Measurements from ENCODE around the gene CACNA2D2.

CACNA2D2 gene

DNA sequence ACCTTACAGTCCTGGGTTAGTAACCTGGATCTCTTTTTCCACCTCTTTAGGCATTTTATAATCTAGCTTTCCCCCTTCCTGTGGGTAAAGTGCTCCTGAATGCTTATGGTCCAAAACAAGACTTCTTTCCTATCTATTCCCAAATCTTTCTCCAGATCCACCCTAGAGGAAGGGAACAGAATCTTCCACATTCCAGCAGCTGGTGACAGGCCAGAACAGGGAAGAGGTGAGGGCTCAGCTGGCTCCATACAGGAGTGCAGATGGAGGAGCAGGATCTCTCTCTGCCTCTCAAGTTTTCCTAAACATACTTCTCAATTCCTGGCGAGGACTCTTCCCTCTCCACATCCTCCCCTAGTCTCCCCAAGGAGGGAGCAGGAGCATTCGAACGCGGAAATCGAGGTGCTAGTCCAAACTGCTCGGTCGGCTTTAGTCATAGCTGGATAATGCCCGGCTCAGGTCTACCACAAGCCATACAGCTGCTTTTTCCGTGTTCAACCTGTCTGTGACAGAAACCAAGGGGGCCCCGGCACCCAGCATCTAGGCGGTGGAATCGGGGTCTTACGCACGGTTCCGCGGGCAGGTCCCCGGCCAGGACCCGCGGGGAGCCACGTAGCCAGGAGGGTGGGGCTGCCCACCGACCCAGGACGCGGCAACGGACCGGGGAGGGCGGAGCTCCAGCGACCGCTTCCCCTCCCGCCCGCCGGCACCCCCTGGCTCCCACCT is 166.8 kb downstream of the CACNA2D2 start:
- FAIRE-seq = peak; percentile 74

GRCh38 chr3:50334339-50335075 is 168.9 kb downstream of the CACNA2D2 start:
- FAIRE-seq (no peak), DNase-seq (ENCODE audit: insufficient read length, low spot score) (no peak)

More for the DNA sequence above, 166.8 kb downstream of the CACNA2D2 start:
- DNase-seq (ENCODE audit: insufficient read length, low spot score) = no peak

GRCh38 chr3:50333744-50334328 is 169.6 kb downstream of the CACNA2D2 start:
- DNase-seq (ENCODE audit: insufficient read length, low spot score) (no peak), FAIRE-seq (no peak)

DNA sequence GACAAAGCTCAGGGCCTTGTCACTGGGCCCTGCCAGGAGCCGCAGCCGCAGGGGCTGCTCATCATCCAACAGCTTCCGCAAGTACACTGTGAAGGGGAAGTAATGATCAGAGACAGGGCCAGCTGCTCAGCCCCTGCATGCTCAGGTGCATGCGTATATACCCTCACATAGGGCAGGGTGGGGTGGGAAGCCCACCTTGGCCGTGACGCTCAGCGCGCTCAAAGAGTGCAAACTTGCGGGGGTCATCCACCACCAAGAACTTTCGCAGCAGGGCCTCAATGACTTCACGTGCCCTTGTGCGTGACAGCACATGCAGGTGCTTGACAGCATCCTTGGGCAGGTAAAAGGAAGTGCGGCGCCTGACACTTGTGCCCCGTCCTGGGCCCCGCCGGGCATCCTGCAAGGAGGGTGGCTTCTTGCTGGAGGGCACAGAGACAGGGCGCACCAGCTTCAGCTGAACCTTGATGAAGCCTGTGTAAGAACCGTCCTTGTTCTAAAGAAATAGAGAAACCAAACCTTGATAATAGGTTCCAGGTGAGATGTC is 172.0 kb downstream of the CACNA2D2 start:
- DNase-seq (ENCODE audit: insufficient read length, low spot score) = no peak
- FAIRE-seq = no peak

GRCh38 chr3:50330330-50330729 is 173.1 kb downstream of the CACNA2D2 start:
- DNase-seq (ENCODE audit: insufficient read length, low spot score) = no peak
- no peak for FAIRE-seq

GRCh38 chr3:50327943-50328691 is 175.3 kb downstream of the CACNA2D2 start, which contains the start of gene TUSC2:
TUSC2 (minus strand) TSS chr3:50328223; CDS start chr3:50328099, 124 bp downstream.
- FAIRE-seq (peak; percentile 99), DNase-seq (ENCODE audit: insufficient read length, low spot score) (peak; percentile 94)

- no peak for DNase-seq (ENCODE audit: insufficient read length, low spot score)
- peak; percentile 18 for FAIRE-seq
These were observed 176.3 kb downstream of the CACNA2D2 start for GRCh38 chr3:50327129-50327528.

GRCh38 chr3:50326182-50326541 is 177.3 kb downstream of the CACNA2D2 start:
- no peak for FAIRE-seq
- DNase-seq (ENCODE audit: insufficient read length, low spot score) = no peak

GRCh38 chr3:50325497-50326181 is 177.8 kb downstream of the CACNA2D2 start:
- FAIRE-seq = no peak
- no peak for DNase-seq (ENCODE audit: insufficient read length, low spot score)

DNA sequence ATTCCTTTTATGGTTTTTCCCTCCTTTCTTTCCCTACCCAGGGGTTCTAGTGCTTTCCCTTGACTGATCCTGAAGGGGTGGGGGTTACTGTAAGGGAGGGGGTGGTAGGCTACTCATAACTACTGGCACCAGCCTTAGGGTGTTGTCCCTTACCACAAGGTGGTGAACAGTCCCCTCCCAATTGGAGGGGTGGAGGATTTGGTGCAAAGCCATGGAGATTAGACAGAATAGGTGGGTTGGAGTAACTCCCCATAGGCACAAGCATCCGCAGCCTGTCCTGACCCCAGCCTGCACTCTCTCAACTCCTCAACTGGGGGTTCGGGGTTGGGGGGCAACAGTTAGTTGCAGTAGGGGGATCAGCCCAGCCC is 178.3 kb downstream of the CACNA2D2 start:
- no peak for DNase-seq (ENCODE audit: insufficient read length, low spot score)
- FAIRE-seq = no peak

DNA sequence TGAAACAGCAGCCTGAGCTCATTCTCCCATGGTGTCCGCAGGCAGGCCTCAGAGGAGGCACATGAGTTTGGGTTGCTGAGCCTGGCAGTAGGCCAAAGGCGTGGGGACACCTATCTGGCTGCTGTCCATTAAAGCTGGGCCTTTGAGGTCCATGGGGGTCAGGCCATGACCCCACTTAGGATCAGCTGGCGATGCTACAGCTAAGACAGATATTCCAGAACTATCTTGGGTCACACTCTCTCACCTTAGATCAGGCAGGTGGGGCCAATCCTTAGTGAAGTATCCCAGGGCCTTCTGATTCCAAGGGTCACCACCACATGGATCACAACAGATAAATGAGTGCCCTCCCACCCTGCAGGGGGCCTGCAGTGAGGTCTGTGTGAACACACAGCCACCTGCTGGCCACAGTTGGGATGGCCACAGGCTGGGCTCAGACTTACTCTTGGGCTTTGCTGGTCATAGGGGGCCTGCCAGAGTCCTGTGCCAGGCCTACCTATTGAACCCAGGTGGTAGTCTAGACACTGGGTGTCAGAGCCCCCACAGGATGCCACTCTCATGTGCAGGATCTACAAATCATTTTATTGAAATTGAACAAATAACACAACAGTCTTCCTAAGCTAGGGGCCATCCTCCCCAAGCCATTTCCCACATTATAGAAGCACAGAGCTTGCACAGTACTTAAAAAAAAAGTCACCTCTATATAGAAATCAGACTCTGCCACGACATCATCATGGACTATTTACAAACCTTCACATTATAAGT is 178.9 kb downstream of the CACNA2D2 start:
- peak; percentile 81 for FAIRE-seq
- no peak for DNase-seq (ENCODE audit: insufficient read length, low spot score)

- FAIRE-seq (no peak), DNase-seq (ENCODE audit: insufficient read length, low spot score) (no peak)
These were observed 179.7 kb downstream of the CACNA2D2 start for GRCh38 chr3:50323614-50324199.

DNA sequence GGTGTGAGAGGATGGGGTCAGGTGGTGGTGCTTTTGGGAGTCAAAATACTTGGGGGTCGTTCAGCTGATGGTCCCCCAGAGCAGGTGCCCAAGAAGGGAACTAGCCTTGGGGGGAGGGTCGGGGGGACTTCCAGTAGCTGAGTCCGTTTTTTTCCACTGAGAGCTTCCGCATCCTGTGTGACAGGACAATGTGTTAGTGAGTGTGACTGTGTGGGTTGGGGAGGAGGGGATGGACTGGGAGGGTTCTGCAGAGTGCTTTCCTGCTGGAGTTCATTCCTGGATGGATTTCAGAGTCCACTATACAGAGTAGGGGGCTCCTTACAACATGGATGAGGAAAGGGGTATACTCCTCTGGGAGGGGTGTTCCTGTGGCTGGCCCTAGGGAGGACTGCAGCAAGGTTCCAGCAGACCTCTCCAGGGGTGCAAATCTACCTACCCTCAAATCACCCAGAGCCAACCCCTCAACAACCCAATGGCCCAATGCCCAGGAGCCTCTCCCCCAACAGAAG is 180.3 kb downstream of the CACNA2D2 start:
- FAIRE-seq = no peak
- DNase-seq (ENCODE audit: insufficient read length, low spot score) = no peak

DNA sequence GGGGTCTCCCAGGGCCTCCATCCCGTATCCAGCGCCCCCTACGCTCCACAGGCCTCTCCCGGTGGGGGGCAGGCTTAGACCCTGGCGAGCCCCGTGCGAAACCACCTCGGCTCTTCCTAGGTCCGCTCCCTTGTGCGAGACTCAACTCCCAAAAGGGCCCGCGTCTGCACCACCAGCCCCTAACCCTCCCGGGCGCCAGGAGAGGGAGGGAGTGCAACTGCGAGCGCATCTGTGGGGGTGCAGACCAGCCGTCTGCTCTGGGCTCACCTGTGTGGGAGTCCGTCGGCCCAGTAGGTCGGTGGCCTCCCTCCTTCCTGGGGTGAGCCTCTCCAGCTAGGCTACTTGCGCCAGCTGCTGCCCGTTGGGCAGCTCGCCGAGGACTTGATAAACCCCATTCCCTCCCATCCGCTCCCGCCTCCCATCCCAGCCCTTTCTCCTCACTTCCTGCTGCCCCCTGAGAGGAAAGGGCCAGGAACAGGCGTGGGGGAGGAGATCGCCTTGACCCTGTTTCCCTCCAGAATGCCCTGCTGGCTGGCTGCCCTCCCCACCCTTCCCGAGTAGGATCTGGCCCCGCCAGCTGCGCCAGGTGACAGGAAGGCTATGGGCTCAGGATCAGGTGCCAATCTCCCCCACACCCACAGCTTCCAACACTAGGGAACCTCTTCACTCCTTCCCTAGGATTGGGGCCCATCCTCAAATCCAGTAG is 180.9 kb downstream of the CACNA2D2 start, which contains the start of gene HYAL2:
Gene HYAL2, minus strand, starts transcription at position 360 of the 706 bp plus-strand sequence. CDS start 2,256 bp downstream, outside the sequence.
- FAIRE-seq (no peak), DNase-seq (ENCODE audit: insufficient read length, low spot score) (no peak)

DNA sequence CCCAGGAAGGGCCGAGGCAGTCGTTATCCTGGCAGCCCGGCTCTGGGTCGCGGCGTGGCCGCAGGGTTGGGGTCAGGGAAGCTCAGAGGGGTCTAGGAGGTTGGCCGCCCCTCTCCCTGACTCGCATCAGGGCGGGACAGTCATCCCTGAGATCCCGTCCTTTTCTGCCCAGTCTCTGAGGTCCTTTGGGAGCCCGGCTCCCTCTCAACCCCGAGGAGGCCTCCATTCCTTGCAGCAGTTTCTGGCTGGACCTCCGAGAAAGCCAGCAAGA is 181.4 kb downstream of the CACNA2D2 start:
- no peak for DNase-seq (ENCODE audit: insufficient read length, low spot score)

DNA sequence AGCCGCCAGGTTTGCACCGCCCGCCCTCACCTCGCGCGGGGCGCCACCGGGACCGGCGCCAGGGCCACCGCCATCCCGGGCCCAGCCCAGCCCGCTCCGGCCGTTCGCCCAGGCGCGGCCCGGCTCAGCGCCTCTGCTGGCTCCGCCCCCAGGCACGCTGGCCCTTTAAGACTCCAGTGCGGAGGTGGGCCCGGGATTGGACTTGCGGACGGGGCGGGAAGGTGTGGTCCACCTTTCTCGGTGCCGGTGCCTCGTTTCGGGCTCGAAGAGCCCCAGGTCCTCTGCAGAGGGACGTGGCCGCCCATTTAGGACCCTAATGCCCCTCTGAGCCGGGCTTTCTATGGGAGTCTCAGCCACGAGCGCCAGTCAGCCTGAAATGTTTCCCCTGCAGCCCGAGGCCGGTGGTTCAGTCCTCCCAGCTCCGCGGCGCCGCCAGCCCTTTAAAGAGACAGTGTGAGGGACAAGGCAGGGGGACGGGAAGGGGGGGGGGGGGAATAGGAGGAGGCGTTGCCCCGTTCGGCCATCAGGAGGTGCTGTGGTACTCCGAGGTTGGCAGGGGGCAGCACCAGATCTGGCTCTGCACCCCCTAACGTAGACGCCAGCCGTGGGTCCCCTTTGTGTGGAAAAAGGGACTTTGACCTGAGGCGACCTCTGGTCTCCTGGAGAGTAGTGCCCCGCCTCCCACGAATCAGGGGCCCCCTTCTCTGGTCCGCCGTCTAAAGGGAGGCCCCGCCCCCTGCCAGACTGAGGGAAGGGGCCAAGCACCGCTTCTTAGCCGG is 181.9 kb downstream of the CACNA2D2 start:
- peak; percentile 93 for FAIRE-seq

More for the DNA sequence above, 181.4 kb downstream of the CACNA2D2 start:
- no peak for FAIRE-seq

DNA sequence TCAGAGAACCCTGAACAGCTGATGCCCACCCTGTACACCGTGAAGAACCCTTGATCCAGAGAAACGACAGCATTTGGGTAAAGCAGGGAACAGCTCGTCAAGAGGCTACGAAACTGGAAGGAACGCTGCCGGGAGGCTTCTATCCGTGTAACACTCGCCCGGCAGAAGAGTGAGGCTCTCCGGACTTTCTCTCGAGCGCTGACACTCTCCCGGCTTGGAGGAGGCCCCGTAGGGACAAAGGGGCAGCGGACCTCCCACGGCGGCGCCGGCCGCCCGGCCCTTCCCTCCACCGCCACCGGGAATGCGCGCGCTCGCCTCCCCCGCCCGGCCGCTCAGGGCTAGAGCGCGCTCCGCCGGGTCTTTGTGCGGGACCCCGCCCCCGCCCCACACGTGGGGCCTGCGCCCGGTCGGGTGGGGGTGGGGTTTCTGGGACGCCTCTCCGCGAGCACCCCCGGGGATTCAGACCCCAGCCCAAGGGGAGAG is 182.5 kb downstream of the CACNA2D2 start:
- DNase-seq (ENCODE audit: insufficient read length, low spot score) = no peak

More for the DNA sequence above, 181.9 kb downstream of the CACNA2D2 start:
- DNase-seq (ENCODE audit: insufficient read length, low spot score) = peak; percentile 90

More for the DNA sequence above, 182.5 kb downstream of the CACNA2D2 start:
- FAIRE-seq = no peak

Data from GM19239 (cell line).